HL-60 (cell line): ENCODE measurements around the gene FABP3.

ENCODE experiments used
- CTCF ChIP-seq: IDR thresholded peaks from one replicate; pipeline ENCODE4 v1.5.1; 2011; ENCODE audit warnings: low read length, control low read depth, inconsistent platforms; ENCODE audit not compliant: insufficient read depth
- GABPA ChIP-seq: IDR thresholded peaks from 2 replicates; pipeline ENCODE4 v1.6.1; 2012; ENCODE audit warnings: low read depth
- POLR2AphosphoS5 ChIP-seq: IDR thresholded peaks from 2 replicates; pipeline ENCODE4 v1.6.1; 2012; ENCODE audit warnings: low read depth
- SPI1 ChIP-seq: IDR thresholded peaks from 2 replicates; pipeline ENCODE4 v1.6.1; 2012; ENCODE audit warnings: low read depth, mild to moderate bottlenecking, borderline replicate concordance
- TF ChIP-seq, protein P1 (sequence below): IDR thresholded peaks from 2 replicates; pipeline ENCODE4 v1.6.1; 2012; ENCODE audit warnings: low read depth; ENCODE audit not compliant: insufficient replicate concordance

- TF ChIP-seq CTCF = no peak
- no peak for TF ChIP-seq POLR2AphosphoS5
- no peak for TF ChIP-seq SPI1
- TF ChIP-seq, protein P1, sequence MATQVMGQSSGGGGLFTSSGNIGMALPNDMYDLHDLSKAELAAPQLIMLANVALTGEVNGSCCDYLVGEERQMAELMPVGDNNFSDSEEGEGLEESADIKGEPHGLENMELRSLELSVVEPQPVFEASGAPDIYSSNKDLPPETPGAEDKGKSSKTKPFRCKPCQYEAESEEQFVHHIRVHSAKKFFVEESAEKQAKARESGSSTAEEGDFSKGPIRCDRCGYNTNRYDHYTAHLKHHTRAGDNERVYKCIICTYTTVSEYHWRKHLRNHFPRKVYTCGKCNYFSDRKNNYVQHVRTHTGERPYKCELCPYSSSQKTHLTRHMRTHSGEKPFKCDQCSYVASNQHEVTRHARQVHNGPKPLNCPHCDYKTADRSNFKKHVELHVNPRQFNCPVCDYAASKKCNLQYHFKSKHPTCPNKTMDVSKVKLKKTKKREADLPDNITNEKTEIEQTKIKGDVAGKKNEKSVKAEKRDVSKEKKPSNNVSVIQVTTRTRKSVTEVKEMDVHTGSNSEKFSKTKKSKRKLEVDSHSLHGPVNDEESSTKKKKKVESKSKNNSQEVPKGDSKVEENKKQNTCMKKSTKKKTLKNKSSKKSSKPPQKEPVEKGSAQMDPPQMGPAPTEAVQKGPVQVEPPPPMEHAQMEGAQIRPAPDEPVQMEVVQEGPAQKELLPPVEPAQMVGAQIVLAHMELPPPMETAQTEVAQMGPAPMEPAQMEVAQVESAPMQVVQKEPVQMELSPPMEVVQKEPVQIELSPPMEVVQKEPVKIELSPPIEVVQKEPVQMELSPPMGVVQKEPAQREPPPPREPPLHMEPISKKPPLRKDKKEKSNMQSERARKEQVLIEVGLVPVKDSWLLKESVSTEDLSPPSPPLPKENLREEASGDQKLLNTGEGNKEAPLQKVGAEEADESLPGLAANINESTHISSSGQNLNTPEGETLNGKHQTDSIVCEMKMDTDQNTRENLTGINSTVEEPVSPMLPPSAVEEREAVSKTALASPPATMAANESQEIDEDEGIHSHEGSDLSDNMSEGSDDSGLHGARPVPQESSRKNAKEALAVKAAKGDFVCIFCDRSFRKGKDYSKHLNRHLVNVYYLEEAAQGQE = no peak
- TF ChIP-seq GABPA = no peak
Measured at GRCh38 chr1:31408788-31409318, 36.0 kb upstream of the FABP3 start.
